Measurements from ENCODE around the gene RLN3. TPM values are rescaled to one million over a fixed set of nuclear protein-coding genes. Genes with fewer than 3 reads are reported as not detected.

RLN3 gene
- total and polyA plus RNA-seq, 9 of the 15 experiments (the other 6 are each of a cell fraction or from before 2014, with no cell fraction given) = 0.31 to 1.2 (median 0.71) TPM; not detected in 6

DNA sequence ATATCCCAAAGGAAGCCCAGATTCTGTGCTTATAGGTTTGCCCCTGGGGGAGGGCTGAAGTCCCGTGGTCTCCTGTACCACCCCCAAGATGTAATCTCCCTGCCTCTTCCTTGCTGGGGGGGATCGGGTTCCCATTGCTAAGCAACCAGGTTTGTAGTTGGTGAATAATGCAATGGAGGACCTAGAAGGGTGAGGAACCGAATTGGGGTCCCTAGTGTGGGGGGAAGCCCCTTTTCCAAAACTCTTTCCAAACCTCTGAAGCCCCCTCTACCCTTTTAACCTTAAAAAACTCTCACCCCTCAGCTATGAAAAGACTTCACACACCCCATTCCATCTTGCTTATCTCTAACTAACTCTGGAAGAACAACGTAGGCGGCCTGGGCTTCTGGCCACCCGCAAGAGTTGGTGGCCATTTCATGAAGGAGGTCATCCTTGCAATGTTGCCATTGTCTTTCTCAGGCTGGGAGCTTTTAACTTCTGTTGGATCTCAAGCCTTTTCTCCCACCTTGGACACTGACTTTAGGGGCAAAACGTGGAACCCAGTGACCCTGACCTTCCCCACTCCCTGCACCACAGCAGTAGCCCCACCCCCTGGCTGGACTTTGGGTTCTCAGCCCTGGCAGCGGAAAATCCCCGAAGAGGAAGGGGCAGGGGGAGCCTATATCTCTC, 33.3 kb downstream of the RLN3 start (continued):
- TF ChIP-seq HNRNPK (IDR thresholded peaks at IDR 0.05; ENCODE audit: low read depth, low read length, poor library complexity, severe bottlenecking) = no peak
- TF ChIP-seq TAF1 (IDR thresholded peaks at IDR 0.05; ENCODE audit: control insufficient read depth, extremely low read depth, insufficient read depth, low read length, severe bottlenecking) = no peak
- TF ChIP-seq GTF2E2 (tag; IDR thresholded peaks at IDR 0.05) = no peak
- TF ChIP-seq CREM (IDR thresholded peaks at IDR 0.05; ENCODE audit: low read depth) = peak; percentile 31; the same call in 1 of the 2 replicates
- no peak for TF ChIP-seq MTF1 (CRISPR knock-in tag; IDR thresholded peaks at IDR 0.05; ENCODE audit: borderline replicate concordance)
- no peak for TF ChIP-seq ESRRA (IDR thresholded peaks at IDR 0.05; ENCODE audit: borderline replicate concordance, low read depth)
- peak; percentile 74 for TF ChIP-seq RFX1 (IDR thresholded peaks at IDR 0.05)
- no peak for TF ChIP-seq NCOA4 (IDR thresholded peaks at IDR 0.05; ENCODE audit: partially characterized antibody)
- no peak for TF ChIP-seq PHF20 (IDR thresholded peaks at IDR 0.05; ENCODE audit: partially characterized antibody)
- TF ChIP-seq, protein P1, sequence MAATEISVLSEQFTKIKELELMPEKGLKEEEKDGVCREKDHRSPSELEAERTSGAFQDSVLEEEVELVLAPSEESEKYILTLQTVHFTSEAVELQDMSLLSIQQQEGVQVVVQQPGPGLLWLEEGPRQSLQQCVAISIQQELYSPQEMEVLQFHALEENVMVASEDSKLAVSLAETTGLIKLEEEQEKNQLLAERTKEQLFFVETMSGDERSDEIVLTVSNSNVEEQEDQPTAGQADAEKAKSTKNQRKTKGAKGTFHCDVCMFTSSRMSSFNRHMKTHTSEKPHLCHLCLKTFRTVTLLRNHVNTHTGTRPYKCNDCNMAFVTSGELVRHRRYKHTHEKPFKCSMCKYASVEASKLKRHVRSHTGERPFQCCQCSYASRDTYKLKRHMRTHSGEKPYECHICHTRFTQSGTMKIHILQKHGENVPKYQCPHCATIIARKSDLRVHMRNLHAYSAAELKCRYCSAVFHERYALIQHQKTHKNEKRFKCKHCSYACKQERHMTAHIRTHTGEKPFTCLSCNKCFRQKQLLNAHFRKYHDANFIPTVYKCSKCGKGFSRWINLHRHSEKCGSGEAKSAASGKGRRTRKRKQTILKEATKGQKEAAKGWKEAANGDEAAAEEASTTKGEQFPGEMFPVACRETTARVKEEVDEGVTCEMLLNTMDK (IDR thresholded peaks at IDR 0.05; ENCODE audit: borderline replicate concordance, insufficient read depth, low read depth, low read length, poor library complexity, severe bottlenecking) = no peak
- no peak for TF ChIP-seq ZNF75A (CRISPR knock-in tag; IDR thresholded peaks at IDR 0.05)
- TF ChIP-seq TARDBP (IDR thresholded peaks at IDR 0.05) = no peak
- no peak for TF ChIP-seq KLF6 (CRISPR knock-in tag; IDR thresholded peaks at IDR 0.05; ENCODE audit: borderline replicate concordance)
- no peak for TF ChIP-seq ZZZ3 (IDR thresholded peaks at IDR 0.05)
- TF ChIP-seq ARID1B (IDR thresholded peaks at IDR 0.05) = peak; percentile 19; the same call in 1 of the 2 replicates
- TF ChIP-seq FOS (IDR thresholded peaks at IDR 0.05; ENCODE audit: extremely low read depth, insufficient read length) = no peak
- TF ChIP-seq, protein P2, sequence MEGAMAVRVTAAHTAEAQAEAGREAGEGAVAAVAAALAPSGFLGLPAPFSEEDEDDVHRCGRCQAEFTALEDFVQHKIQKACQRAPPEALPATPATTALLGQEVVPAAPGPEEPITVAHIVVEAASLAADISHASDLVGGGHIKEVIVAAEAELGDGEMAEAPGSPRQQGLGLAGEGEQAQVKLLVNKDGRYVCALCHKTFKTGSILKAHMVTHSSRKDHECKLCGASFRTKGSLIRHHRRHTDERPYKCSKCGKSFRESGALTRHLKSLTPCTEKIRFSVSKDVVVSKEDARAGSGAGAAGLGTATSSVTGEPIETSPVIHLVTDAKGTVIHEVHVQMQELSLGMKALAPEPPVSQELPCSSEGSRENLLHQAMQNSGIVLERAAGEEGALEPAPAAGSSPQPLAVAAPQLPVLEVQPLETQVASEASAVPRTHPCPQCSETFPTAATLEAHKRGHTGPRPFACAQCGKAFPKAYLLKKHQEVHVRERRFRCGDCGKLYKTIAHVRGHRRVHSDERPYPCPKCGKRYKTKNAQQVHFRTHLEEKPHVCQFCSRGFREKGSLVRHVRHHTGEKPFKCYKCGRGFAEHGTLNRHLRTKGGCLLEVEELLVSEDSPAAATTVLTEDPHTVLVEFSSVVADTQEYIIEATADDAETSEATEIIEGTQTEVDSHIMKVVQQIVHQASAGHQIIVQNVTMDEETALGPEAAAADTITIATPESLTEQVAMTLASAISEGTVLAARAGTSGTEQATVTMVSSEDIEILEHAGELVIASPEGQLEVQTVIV (CRISPR knock-in tag; IDR thresholded peaks at IDR 0.05; ENCODE audit: borderline replicate concordance) = no peak
- no peak for TF ChIP-seq TBP (optimal IDR thresholded peaks at IDR 0.05; ENCODE audit: low read depth, low read length)
- no peak for TF ChIP-seq EWSR1 (IDR thresholded peaks at IDR 0.05; ENCODE audit: borderline replicate concordance, low read depth, partially characterized antibody)
- no peak for TF ChIP-seq ZBTB17 (CRISPR knock-in tag; IDR thresholded peaks at IDR 0.05)
- no peak for TF ChIP-seq ZNF507 (tag; conservative IDR thresholded peaks at IDR 0.05)
- TF ChIP-seq MAZ (CRISPR knock-in tag; conservative IDR thresholded peaks at IDR 0.05 in 1 of 2, IDR thresholded peaks at IDR 0.05 in 1 of 2) = no peak
- TF ChIP-seq PCBP1 (IDR thresholded peaks at IDR 0.05; ENCODE audit: low read depth, low read length, poor library complexity, severe bottlenecking) = no peak
- no peak for TF ChIP-seq ZNF444 (CRISPR knock-in tag; IDR thresholded peaks at IDR 0.05)

Measured in K562 (cell line).